ENCODE data around the gene MPPE1. TPM values are rescaled to one million over a fixed set of nuclear protein-coding genes. Genes with fewer than 3 reads are reported as not detected.

Gene MPPE1
- total and polyA plus RNA-seq, 9 of the 15 experiments (the other 6 are each of a cell fraction or from before 2014, with no cell fraction given): 10.7 to 19.5 (median 13.3) TPM

DNA sequence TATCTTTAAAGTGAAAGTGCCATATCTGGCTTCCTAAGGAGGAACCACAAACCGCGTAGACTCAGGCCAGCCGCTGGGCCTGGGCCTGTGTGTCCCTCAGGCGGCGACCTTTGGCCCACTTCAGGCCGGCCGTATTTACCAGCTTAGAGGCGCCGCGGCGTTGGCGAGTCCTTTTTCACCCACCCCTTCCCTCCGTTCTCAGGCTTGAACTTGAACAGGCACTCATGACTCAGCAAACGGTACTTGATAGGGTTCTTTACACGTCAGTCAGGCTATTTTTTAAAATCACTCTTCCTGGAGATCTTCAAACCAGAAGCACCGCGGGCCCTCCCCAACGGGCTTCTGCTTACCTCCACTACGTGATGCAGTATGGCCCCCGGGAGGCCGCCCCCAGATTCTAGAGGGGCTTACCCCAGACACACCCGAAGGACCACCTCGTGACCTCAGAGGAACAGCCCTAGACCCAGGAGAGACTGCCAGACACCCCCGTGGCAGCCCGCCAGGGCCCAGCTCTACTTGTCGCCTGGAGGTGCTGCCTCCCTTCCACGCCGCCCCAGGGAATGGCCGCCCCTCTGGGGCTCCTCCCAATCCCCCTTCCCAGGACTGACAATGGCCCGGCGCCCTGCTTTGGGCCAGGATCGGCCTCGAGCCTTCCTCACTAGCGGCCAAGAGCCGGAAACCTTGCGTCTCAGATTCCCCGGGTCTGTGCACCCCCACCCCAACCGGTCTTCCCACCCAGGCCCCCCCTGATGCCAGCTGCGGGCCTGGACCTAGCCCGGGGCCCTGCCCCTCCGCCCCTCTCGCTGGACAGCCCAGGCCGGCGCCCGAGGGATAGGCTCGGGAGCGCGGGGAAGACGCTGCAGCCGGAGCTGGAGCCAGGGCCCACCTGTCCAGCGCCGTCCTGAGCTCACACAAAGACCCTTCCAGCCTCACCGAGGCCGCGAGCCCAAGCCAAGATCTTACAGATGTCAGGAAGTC, 39.4 kb upstream of the MPPE1 start (continued):
- TF ChIP-seq HCFC1 (IDR thresholded peaks at IDR 0.05; ENCODE audit: low read depth, low read length) (no peak; the same call in 1 of the 2 replicates), NBN (IDR thresholded peaks at IDR 0.05; ENCODE audit: low read depth) (peak; percentile 91), MTA2 (IDR thresholded peaks at IDR 0.05; ENCODE audit: low read depth) (0 out of 2 replicates have a peak, but pooled peaks have one; percentile 34), CBFA2T3 (IDR thresholded peaks at IDR 0.05) (peak; percentile 85), NFE2 (IDR thresholded peaks at IDR 0.05; ENCODE audit: low read depth) (peak; percentile 99), ZNF121 (CRISPR knock-in tag; conservative IDR thresholded peaks at IDR 0.05) (no peak), DACH1 (IDR thresholded peaks at IDR 0.05; ENCODE audit: partially characterized antibody) (peak; percentile 37), SMAD4 (CRISPR knock-in tag; conservative IDR thresholded peaks at IDR 0.05) (peak; percentile 100), ZNF165 (CRISPR knock-in tag; IDR thresholded peaks at IDR 0.05; ENCODE audit: borderline replicate concordance) (no peak)
- TF ChIP-seq, protein P1, sequence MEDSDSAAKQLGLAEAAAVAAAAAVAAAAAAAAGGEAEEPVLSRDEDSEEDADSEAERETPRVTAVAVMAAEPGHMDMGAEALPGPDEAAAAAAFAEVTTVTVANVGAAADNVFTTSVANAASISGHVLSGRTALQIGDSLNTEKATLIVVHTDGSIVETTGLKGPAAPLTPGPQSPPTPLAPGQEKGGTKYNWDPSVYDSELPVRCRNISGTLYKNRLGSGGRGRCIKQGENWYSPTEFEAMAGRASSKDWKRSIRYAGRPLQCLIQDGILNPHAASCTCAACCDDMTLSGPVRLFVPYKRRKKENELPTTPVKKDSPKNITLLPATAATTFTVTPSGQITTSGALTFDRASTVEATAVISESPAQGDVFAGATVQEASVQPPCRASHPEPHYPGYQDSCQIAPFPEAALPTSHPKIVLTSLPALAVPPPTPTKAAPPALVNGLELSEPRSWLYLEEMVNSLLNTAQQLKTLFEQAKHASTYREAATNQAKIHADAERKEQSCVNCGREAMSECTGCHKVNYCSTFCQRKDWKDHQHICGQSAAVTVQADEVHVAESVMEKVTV (CRISPR knock-in tag; IDR thresholded peaks at IDR 0.05): peak; percentile 22; the same call in 1 of the 2 replicates
- TF ChIP-seq, protein P2, sequence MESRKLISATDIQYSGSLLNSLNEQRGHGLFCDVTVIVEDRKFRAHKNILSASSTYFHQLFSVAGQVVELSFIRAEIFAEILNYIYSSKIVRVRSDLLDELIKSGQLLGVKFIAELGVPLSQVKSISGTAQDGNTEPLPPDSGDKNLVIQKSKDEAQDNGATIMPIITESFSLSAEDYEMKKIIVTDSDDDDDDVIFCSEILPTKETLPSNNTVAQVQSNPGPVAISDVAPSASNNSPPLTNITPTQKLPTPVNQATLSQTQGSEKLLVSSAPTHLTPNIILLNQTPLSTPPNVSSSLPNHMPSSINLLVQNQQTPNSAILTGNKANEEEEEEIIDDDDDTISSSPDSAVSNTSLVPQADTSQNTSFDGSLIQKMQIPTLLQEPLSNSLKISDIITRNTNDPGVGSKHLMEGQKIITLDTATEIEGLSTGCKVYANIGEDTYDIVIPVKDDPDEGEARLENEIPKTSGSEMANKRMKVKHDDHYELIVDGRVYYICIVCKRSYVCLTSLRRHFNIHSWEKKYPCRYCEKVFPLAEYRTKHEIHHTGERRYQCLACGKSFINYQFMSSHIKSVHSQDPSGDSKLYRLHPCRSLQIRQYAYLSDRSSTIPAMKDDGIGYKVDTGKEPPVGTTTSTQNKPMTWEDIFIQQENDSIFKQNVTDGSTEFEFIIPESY (CRISPR knock-in tag; IDR thresholded peaks at IDR 0.05): peak; percentile 41; the same call in 1 of the 2 replicates
- TF ChIP-seq, protein P3, sequence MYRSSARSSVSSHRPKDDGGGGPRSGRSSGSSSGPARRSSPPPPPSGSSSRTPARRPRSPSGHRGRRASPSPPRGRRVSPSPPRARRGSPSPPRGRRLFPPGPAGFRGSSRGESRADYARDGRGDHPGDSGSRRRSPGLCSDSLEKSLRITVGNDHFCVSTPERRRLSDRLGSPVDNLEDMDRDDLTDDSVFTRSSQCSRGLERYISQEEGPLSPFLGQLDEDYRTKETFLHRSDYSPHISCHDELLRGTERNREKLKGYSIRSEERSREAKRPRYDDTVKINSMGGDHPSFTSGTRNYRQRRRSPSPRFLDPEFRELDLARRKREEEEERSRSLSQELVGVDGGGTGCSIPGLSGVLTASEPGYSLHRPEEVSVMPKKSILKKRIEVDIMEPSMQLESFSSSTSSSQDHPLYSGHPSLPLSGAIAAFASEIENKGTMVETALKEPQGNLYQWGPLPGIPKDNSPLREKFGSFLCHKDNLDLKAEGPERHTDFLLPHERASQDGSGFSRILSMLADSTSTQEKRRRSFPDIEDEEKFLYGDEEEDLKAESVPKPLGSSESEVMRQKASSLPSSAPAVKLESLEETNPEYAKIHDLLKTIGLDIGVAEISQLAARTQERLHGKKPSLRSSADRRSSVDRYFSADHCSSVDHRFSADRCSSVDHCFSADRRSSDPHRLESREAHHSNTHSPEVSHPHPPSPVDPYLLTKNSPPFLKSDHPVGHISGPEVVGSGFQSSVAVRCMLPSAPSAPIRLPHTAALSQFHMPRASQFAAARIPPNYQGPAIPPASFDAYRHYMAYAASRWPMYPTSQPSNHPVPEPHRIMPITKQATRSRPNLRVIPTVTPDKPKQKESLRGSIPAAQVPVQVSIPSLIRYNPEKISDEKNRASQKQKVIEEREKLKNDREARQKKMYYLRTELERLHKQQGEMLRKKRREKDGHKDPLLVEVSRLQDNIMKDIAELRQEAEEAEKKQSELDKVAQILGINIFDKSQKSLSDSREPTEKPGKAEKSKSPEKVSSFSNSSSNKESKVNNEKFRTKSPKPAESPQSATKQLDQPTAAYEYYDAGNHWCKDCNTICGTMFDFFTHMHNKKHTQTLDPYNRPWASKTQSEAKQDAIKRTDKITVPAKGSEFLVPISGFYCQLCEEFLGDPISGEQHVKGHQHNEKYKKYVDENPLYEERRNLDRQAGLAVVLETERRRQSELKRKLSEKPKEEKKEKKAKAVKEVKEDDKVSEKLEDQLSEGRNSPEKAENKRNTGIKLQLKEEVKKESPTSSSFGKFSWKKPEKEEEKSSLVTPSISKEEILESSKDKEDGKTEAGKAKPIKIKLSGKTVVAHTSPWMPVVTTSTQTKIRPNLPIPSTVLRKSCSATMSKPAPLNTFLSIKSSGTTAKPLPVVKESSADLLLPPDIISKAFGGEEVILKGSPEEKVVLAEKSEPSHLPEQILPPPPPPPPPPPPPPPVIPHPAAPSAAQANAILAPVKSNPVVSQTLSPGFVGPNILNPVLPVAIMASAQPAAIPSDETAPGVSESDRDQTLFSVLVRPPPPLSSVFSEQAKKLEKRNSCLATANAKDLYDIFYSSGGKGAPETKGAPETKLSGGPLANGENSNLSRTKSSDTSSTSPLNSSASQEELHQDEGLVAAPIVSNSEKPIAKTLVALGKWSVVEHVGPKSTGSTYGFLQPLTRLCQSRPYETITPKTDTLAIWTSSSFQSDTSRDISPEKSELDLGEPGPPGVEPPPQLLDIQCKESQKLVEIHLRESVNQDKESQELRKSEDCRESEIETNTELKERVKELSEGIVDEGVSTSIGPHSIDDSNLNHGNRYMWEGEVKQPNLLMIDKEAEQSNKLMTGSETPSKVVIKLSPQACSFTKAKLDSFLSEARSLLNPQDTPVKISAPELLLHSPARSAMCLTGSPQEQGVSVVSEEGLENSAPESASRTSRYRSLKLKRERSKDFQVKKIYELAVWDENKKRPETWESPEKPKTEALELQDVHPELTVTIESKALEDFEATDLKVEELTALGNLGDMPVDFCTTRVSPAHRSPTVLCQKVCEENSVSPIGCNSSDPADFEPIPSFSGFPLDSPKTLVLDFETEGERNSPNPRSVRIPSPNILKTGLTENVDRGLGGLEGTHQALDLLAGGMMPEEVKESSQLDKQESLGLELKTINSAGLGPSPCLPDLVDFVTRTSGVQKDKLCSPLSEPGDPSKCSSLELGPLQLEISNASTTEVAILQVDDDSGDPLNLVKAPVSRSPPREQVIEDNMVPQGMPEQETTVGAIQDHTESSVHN (IDR thresholded peaks at IDR 0.05; ENCODE audit: borderline replicate concordance in 1 of 2, low read depth in 1 of 2): peak in 1 of 2 experiments; percentile 56; a peak in 1 of 4 replicates
